Psoas muscle (tissue), 8 donors: ENCODE data around the gene HIGD1B. TPM values are rescaled to one million over a fixed set of nuclear protein-coding genes. Genes with fewer than 3 reads are reported as not detected.

Source experiments
- ATAC-seq, 4 donors: fragments of 200-7000 bp; cut with Tn5 transposase; one replicate each; pipeline ENCODE4 v1.9.1; 2020; ENCODE audit warnings: moderate library complexity in 3 of 4, mild to moderate bottlenecking in 2 of 4
- DNase-seq, 2 donors: peaks; one replicate each; pipeline ENCODE4 v3.0.0-alpha.2; 2020
- H3K27ac ChIP-seq: fragments of 200-600 bp; one replicate; pipeline ENCODE4 v1.8.0; 2022
- H3K27me3 ChIP-seq, 3 donors: fragments of 200-600 bp in 1 of 3; one replicate each; pipeline versions ENCODE4 v1.6.1 to v1.8.0; 2013 to 2022; ENCODE audit warnings: low read length in 2 of 3, mild to moderate bottlenecking in 2 of 3, moderate library complexity in 1 of 3; ENCODE audit not compliant: insufficient read depth in 3 of 3
- H3K36me3 ChIP-seq, 2 donors: fragments of 200-600 bp in 1 of 2; one replicate each; pipeline versions ENCODE4 v1.6.1 to v1.8.0; 2013 to 2022; ENCODE audit warnings: low read depth in 1 of 2, mild to moderate bottlenecking in 1 of 2, moderate library complexity in 1 of 2; ENCODE audit not compliant: insufficient read depth in 1 of 2
- H3K4me1 ChIP-seq: fragments of 200-600 bp; one replicate; pipeline ENCODE4 v1.8.0; 2022
- H3K4me3 ChIP-seq: fragments of 200-600 bp; one replicate; pipeline ENCODE4 v1.8.0; 2022; ENCODE audit warnings: mild to moderate bottlenecking
- H3K9me3 ChIP-seq: fragments of 200-600 bp; one replicate; pipeline ENCODE4 v1.8.0; 2022
- CTCF ChIP-seq: fragments of 200-600 bp; IDR thresholded peaks from one replicate; pipeline ENCODE4 v1.8.0; 2022; ENCODE audit warnings: antibody characterized with exemption
- WGBS, 3 donors: extraction: QIAGEN DNeasy Blood & Tissue Kit; methylation state at CpG; one replicate each; pipeline versions ENCODE4 v1.1.6 to v1.1.7; 2013; 5-methylcytosine and 5-hydroxymethylcytosine counted together
- intact Hi-C, 2 donors: fragments of 100-400 bp; cut with DNase I; formaldehyde crosslinking; loops; one replicate each; pipeline versions ENCODE4 v1.11.0 to v1.14.2; 2022
- long read RNA-seq, 2 donors: library from polyadenylated mRNA; unstranded; transcript quantifications; one replicate each; pipeline ENCODE4 v2.0.0, GENCODE V29; 2021
- polyA plus RNA-seq, 3 donors: library from polyadenylated mRNA; stranded (reverse); fragments of 200-250 nt; gene quantifications; one replicate each; pipeline ENCODE4 v1.2.3, GENCODE V29; 2013
- total RNA-seq, 4 donors: library from RNA; stranded (reverse); fragmentation: NEBNext Ultra II Directional in 2 of 4; extraction: Animal tissue kit (Norgen Biotek cat#: 25700) in 2 of 4; gene quantifications; one replicate each; pipeline versions ENCODE4 v1.2.1 to v1.2.4, GENCODE V29; 2021 to 2023
- donor health status: healthy with polysubstance abuse.
- donor health status: DM: no; HTN: no; CAD: no; lungs with moderate emphysema.
- donor health status: Bipolar disorder and iron deficiency.
- donor health status: healthy.
- donor health status: DM: yes; HTN: yes; CAD: no.
- donor health status: DM: no; HTN: no; CAD: no.
- donor health status: DM: no; HTN: no; CAD: no.
- donor health status: DM: yes; HTN: yes; CAD: no.

Gene HIGD1B
- total RNA-seq (10 to 100 TPM in 1 of 4 donors, 1 to 10 TPM in 3; 4.6 to 17.9 (median 6.7) TPM), polyA plus RNA-seq (10 to 100 TPM in 2 of 3 donors, 1 to 10 TPM in 1; 10.0 to 14.2 (median 13.1) TPM)
- long read RNA-seq, donor 1, partial matches to known transcripts, result 0 of 1 reads
- long read RNA-seq, donor 1, other reads (novel, unspliced or antisense), result 1 of 1 reads
- long read RNA-seq, donor 2, result 0 reads

GRCh38 chr17:44847586-44847985, at the start of gene HIGD1B:
Gene HIGD1B, plus strand, starts transcription at chr17:44847883. Its CDS starts 270 bp downstream, at chr17:44848153.
- Histone ChIP-seq H3K4me3 (peak within 1 kb of the TSS; percentile 22), H3K27ac (no peak within 1 kb of the TSS), H3K36me3 (peaks cover 0 to 30% of the 10 kb centered on the region in 2 donors), H3K4me1 (no peaks in the 10 kb centered on the region), H3K27me3 (no peaks in the 10 kb centered on the region), H3K9me3 (no peaks in the 10 kb centered on the region)
- DNase-seq (no peak), ATAC-seq (no peak)
- 9 to 21% (median 18%) methylated on average over 2 of the region's 2 CpGs for WGBS, 3 donors
- TF ChIP-seq CTCF, result no peak
- intact Hi-C loops, result no loop called here

- H3K4me1 ChIP-seq, result peaks cover 10% of the 10 kb centered on the region
- no peak for ATAC-seq
- no peaks in the 10 kb centered on the region for H3K27me3 ChIP-seq
- H3K9me3 ChIP-seq, result no peaks in the 10 kb centered on the region
- DNase-seq, result no peak
- no peak for TF ChIP-seq CTCF
- WGBS, 3 donors, result 74 to 85% (median 78%) methylated on average over 2 of the region's 2 CpGs
- no peaks in the 10 kb centered on the region for H3K36me3 ChIP-seq
- no peak overlapping the region for H3K4me3 ChIP-seq
- peak overlapping the region; percentile 36 for H3K27ac ChIP-seq
- intact Hi-C loops, result loop anchor here in 1 of 2 donors (5.0 kb wide), 1 partner anchor 34 kb away; the partner anchor contains the start of gene GJC1
Measured at GRCh38 chr17:44798356-44798755, 49.3 kb upstream of the HIGD1B start.

- H3K9me3 ChIP-seq, result no peaks in the 10 kb centered on the region
- H3K4me1 ChIP-seq, result no peaks in the 10 kb centered on the region
- no peak for TF ChIP-seq CTCF
- DNase-seq (no peak), ATAC-seq (no peak)
- H3K27ac ChIP-seq, result no peak overlapping the region
- intact Hi-C loops, result no loop called here
- H3K4me3 ChIP-seq, result no peak overlapping the region
- no peaks in the 10 kb centered on the region for H3K36me3 ChIP-seq
- WGBS, 3 donors, result 87 to 90% (median 89%) methylated on average over 5 of the region's 5 CpGs
- H3K27me3 ChIP-seq, result no peaks in the 10 kb centered on the region
Measured at GRCh38 chr17:44801880-44802279, 45.8 kb upstream of the HIGD1B start.

GRCh38 chr17:44804302-44805089, 43.2 kb upstream of the HIGD1B start:
- no peaks in the 10 kb centered on the region for H3K4me1 ChIP-seq
- H3K36me3 ChIP-seq, result no peaks in the 10 kb centered on the region
- ATAC-seq, result no peak
- peak in 1 of 2 donors; percentile 66 for DNase-seq
- no peak overlapping the region for H3K4me3 ChIP-seq
- no peaks in the 10 kb centered on the region for H3K27me3 ChIP-seq
- intact Hi-C loops, result no loop called here
- 77 to 80% (median 79%) methylated on average over 10 of the region's 10 CpGs for WGBS, 3 donors
- no peak overlapping the region for H3K27ac ChIP-seq
- H3K9me3 ChIP-seq, result no peaks in the 10 kb centered on the region
- no peak for TF ChIP-seq CTCF
